Thyroid gland (tissue), 4 donors: ENCODE data around the gene QRICH2.

ENCODE experiments used
- POLR2A ChIP-seq, 2 donors: fragments of 450-650 bp; IDR thresholded peaks; one replicate each; pipeline ENCODE4 v1.6.1; 2017; ENCODE audit warnings: antibody characterized with exemption in 2 of 2, mild to moderate bottlenecking in 2 of 2, moderate library complexity in 1 of 2
- TF ChIP-seq, protein P1 (sequence below), 6 experiments: fragments of 200-600 bp in 3 of 6; fragments of 450-650 bp in 3 of 6; sonication (generic) in 3 of 6; IDR thresholded peaks; one replicate each; pipeline ENCODE4 v1.5.1; 2016 to 2019; ENCODE audit warnings: antibody characterized with exemption in 6 of 6, mild to moderate bottlenecking in 2 of 6, inconsistent platforms in 1 of 6, moderate library complexity in 1 of 6

DNA sequence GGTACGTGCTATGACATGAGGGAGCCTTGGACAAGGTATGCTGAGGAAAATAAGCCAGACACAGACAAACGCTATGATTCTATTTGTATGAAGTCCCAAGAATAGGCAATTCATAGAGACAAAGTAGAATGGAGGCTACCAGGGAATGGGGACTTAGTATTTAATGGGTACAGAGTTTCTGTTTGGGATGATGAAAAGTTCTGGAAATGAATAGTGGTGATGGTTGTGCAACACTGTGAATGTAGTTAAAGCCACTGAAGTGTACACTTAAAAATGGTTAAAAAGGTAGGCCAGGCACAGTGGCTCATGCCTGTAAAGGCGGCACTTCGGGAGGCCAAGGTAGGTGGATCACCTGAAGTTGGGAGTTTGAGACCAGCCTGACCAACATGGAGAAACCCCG is 42.4 kb upstream of the QRICH2 start:
- TF ChIP-seq, protein P1, sequence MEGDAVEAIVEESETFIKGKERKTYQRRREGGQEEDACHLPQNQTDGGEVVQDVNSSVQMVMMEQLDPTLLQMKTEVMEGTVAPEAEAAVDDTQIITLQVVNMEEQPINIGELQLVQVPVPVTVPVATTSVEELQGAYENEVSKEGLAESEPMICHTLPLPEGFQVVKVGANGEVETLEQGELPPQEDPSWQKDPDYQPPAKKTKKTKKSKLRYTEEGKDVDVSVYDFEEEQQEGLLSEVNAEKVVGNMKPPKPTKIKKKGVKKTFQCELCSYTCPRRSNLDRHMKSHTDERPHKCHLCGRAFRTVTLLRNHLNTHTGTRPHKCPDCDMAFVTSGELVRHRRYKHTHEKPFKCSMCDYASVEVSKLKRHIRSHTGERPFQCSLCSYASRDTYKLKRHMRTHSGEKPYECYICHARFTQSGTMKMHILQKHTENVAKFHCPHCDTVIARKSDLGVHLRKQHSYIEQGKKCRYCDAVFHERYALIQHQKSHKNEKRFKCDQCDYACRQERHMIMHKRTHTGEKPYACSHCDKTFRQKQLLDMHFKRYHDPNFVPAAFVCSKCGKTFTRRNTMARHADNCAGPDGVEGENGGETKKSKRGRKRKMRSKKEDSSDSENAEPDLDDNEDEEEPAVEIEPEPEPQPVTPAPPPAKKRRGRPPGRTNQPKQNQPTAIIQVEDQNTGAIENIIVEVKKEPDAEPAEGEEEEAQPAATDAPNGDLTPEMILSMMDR (IDR thresholded peaks at IDR 0.05) = no peak
- TF ChIP-seq POLR2A (IDR thresholded peaks at IDR 0.05) = no peak
